IPS-20b (cell line): Measurements from ENCODE around the gene SEMA6A.

ENCODE experiments used
- H3K27ac ChIP-seq: one replicate; pipeline ENCODE4 v1.5.1; 2013; ENCODE audit warnings: low read length
- H3K27me3 ChIP-seq: 2 replicates; pipeline ENCODE4 v1.6.1; 2013; ENCODE audit warnings: mild to moderate bottlenecking, low read length, inconsistent platforms; ENCODE audit not compliant: insufficient read depth
- H3K36me3 ChIP-seq: 2 replicates; pipeline ENCODE4 v1.6.1; 2013; ENCODE audit warnings: low read depth, mild to moderate bottlenecking, inconsistent platforms, low read length, moderate library complexity; ENCODE audit not compliant: insufficient read depth
- H3K4me1 ChIP-seq: 2 replicates; pipeline ENCODE4 v1.6.1; 2013; ENCODE audit warnings: mild to moderate bottlenecking, control low read depth, inconsistent platforms, low read length, moderate library complexity; ENCODE audit not compliant: insufficient read depth
- H3K4me3 ChIP-seq: 2 replicates; pipeline ENCODE4 v1.5.1; 2013; ENCODE audit warnings: mild to moderate bottlenecking, low read length, inconsistent platforms
- H3K9ac ChIP-seq: 2 replicates; pipeline ENCODE4 v1.6.1; 2013; ENCODE audit warnings: low read depth, mild to moderate bottlenecking, inconsistent platforms, low read length, moderate library complexity
- H3K9me3 ChIP-seq: 2 replicates; pipeline ENCODE4 v1.6.1; 2013; ENCODE audit warnings: mild to moderate bottlenecking, low read depth, low read length, inconsistent platforms; ENCODE audit not compliant: insufficient read depth

SEMA6A gene

GRCh38 chr5:116598911-116599310 lies 24.3 kb upstream of the SEMA6A start:
- Histone ChIP-seq H3K4me3 (no peak overlapping the region), H3K27ac (no peak overlapping the region), H3K27me3 (no peaks in the 10 kb centered on the region), H3K36me3 (no peaks in the 10 kb centered on the region), H3K4me1 (no peaks in the 10 kb centered on the region), H3K9ac (no peak overlapping the region), H3K9me3 (no peaks in the 10 kb centered on the region)

- no peak overlapping the region for H3K4me3 ChIP-seq
- no peaks in the 10 kb centered on the region for H3K9me3 ChIP-seq
- no peak overlapping the region for H3K9ac ChIP-seq
- H3K36me3 ChIP-seq, result no peaks in the 10 kb centered on the region
- H3K27ac ChIP-seq, result no peak overlapping the region
- H3K4me1 ChIP-seq, result no peaks in the 10 kb centered on the region; the same call in 1 of the 2 replicates
- H3K27me3 ChIP-seq, result no peaks in the 10 kb centered on the region
These were observed 20.9 kb upstream of the SEMA6A start for GRCh38 chr5:116595498-116595897.

GRCh38 chr5:116593340-116593739 lies 18.7 kb upstream of the SEMA6A start:
- no peaks in the 10 kb centered on the region for H3K9me3 ChIP-seq
- H3K9ac ChIP-seq, result no peak overlapping the region
- no peaks in the 10 kb centered on the region; the same call in 1 of the 2 replicates for H3K4me1 ChIP-seq
- H3K27me3 ChIP-seq, result no peaks in the 10 kb centered on the region
- H3K27ac ChIP-seq, result no peak overlapping the region
- no peak overlapping the region for H3K4me3 ChIP-seq
- no peaks in the 10 kb centered on the region for H3K36me3 ChIP-seq

GRCh38 chr5:116585227-116585626 lies 10.6 kb upstream of the SEMA6A start:
- H3K4me3 ChIP-seq, result no peak overlapping the region
- no peaks in the 10 kb centered on the region for H3K36me3 ChIP-seq
- H3K27ac ChIP-seq, result no peak overlapping the region
- no peak overlapping the region for H3K9ac ChIP-seq
- no peaks in the 10 kb centered on the region for H3K9me3 ChIP-seq
- H3K27me3 ChIP-seq, result no peaks in the 10 kb centered on the region
- H3K4me1 ChIP-seq, result no peaks in the 10 kb centered on the region

GRCh38 chr5:116583862-116584222 lies 9.2 kb upstream of the SEMA6A start:
- Histone ChIP-seq H3K9me3 (no peaks in the 10 kb centered on the region), H3K27ac (no peak overlapping the region), H3K4me1 (peaks cover 3% of the 10 kb centered on the region), H3K9ac (no peak overlapping the region), H3K27me3 (no peaks in the 10 kb centered on the region), H3K4me3 (no peak overlapping the region), H3K36me3 (no peaks in the 10 kb centered on the region)

GRCh38 chr5:116583085-116583861 lies 8.7 kb upstream of the SEMA6A start:
- peaks cover 8% of the 10 kb centered on the region for H3K4me1 ChIP-seq
- no peak overlapping the region for H3K9ac ChIP-seq
- H3K27me3 ChIP-seq, result no peaks in the 10 kb centered on the region

GRCh38 chr5:116581910-116582309 lies 7.3 kb upstream of the SEMA6A start:
- Histone ChIP-seq H3K27me3 (no peaks in the 10 kb centered on the region), H3K27ac (no peak overlapping the region), H3K4me1 (peaks cover 10% of the 10 kb centered on the region), H3K9me3 (no peaks in the 10 kb centered on the region), H3K9ac (no peak overlapping the region), H3K4me3 (no peak overlapping the region), H3K36me3 (no peaks in the 10 kb centered on the region)

More at GRCh38 chr5:116583085-116583861, 8.7 kb upstream of the SEMA6A start:
- Histone ChIP-seq H3K4me3 (no peak overlapping the region), H3K27ac (no peak overlapping the region), H3K9me3 (no peaks in the 10 kb centered on the region), H3K36me3 (no peaks in the 10 kb centered on the region)

- Histone ChIP-seq H3K36me3 (no peaks in the 10 kb centered on the region), H3K4me1 (peaks cover 14% of the 10 kb centered on the region), H3K9ac (no peak overlapping the region), H3K9me3 (no peaks in the 10 kb centered on the region), H3K27me3 (no peaks in the 10 kb centered on the region), H3K4me3 (no peak overlapping the region), H3K27ac (no peak overlapping the region)
These were observed 4.5 kb upstream of the SEMA6A start for GRCh38 chr5:116579144-116579543.

GRCh38 chr5:116578676-116579075 lies 4.1 kb upstream of the SEMA6A start:
- Histone ChIP-seq H3K4me3 (no peak overlapping the region), H3K27me3 (no peaks in the 10 kb centered on the region), H3K4me1 (peaks cover 14% of the 10 kb centered on the region), H3K27ac (no peak overlapping the region), H3K9me3 (no peaks in the 10 kb centered on the region), H3K36me3 (no peaks in the 10 kb centered on the region), H3K9ac (no peak overlapping the region)

GRCh38 chr5:116577064-116577788 lies 2.6 kb upstream of the SEMA6A start:
- peak overlapping the region; percentile 82 for H3K4me3 ChIP-seq
- no peaks in the 10 kb centered on the region for H3K9me3 ChIP-seq
- H3K4me1 ChIP-seq, result peaks cover 14% of the 10 kb centered on the region
- H3K36me3 ChIP-seq, result peaks cover under 1% of the 10 kb centered on the region; the same call in 1 of the 2 replicates
- H3K9ac ChIP-seq, result no peak overlapping the region; the same call in 1 of the 2 replicates
- no peak overlapping the region for H3K27ac ChIP-seq
- no peaks in the 10 kb centered on the region for H3K27me3 ChIP-seq

GRCh38 chr5:116576053-116576713 lies 1.6 kb upstream of the SEMA6A start:
- Histone ChIP-seq H3K4me3 (peak overlapping the region; percentile 82), H3K27me3 (no peaks in the 10 kb centered on the region), H3K27ac (peak overlapping the region; percentile 13), H3K4me1 (peaks cover 15% of the 10 kb centered on the region), H3K9me3 (no peaks in the 10 kb centered on the region), H3K9ac (peak overlapping the region; percentile 80), H3K36me3 (peaks cover 10% of the 10 kb centered on the region; the same call in 1 of the 2 replicates)
